H1 (cell line): ENCODE data around the gene TMEM107.

ENCODE experiments used
- BCL11A ChIP-seq, 2 experiments: IDR thresholded peaks; one replicate each; pipeline ENCODE4 v1.6.1; 2011; ENCODE audit warnings: low read depth in 2 of 2, low read length in 2 of 2, mild to moderate bottlenecking in 2 of 2
- CTBP2 ChIP-seq: IDR thresholded peaks from 2 replicates; pipeline ENCODE4 v1.7.0; 2011; ENCODE audit warnings: borderline replicate concordance, mild to moderate bottlenecking, moderate library complexity, mixed read lengths, low read length; ENCODE audit not compliant: insufficient read depth, insufficient read length
- GABPA ChIP-seq: IDR thresholded peaks from 2 replicates; pipeline ENCODE4 v1.6.1; 2011; ENCODE audit warnings: mild to moderate bottlenecking, low read length, moderate library complexity, borderline replicate concordance; ENCODE audit not compliant: insufficient read depth
- JUN ChIP-seq: IDR thresholded peaks from 2 replicates; pipeline ENCODE4 v1.6.1; 2011; ENCODE audit warnings: low read depth, mild to moderate bottlenecking, improper control_type of control experiment, low read length
- KDM4A ChIP-seq: IDR thresholded peaks from one replicate; pipeline ENCODE4 v1.7.1; 2012; ENCODE audit warnings: low read depth, mild to moderate bottlenecking, moderate library complexity, low read length, inconsistent platforms; ENCODE audit not compliant: severe bottlenecking
- SIX5 ChIP-seq: IDR thresholded peaks from 2 replicates; pipeline ENCODE4 v1.6.1; 2011; ENCODE audit warnings: mild to moderate bottlenecking, low read depth, low read length
- TEAD4 ChIP-seq: IDR thresholded peaks from 2 replicates; pipeline ENCODE4 v1.6.1; 2012; ENCODE audit warnings: low read depth, low read length, inconsistent platforms, mixed read lengths
- ZNF274 ChIP-seq: IDR thresholded peaks from 2 replicates; pipeline ENCODE4 v1.7.0; 2012; ENCODE audit warnings: low read length, borderline replicate concordance; ENCODE audit errors: extremely low read depth
- TF ChIP-seq, protein P1 (sequence below), 3 experiments: IDR thresholded peaks; 1 replicate in 2 of 3; 2 replicates in 1 of 3; pipeline versions ENCODE4 v1.5.1 to v1.6.1; 2011; ENCODE audit warnings: low read length in 3 of 3, mild to moderate bottlenecking in 3 of 3, inconsistent platforms in 2 of 3, low read depth in 1 of 3, moderate library complexity in 1 of 3; ENCODE audit not compliant: insufficient read depth in 1 of 3; ENCODE audit errors: control extremely low read depth in 1 of 3
- TF ChIP-seq, protein P2 (sequence below): IDR thresholded peaks from 2 replicates; pipeline ENCODE4 v1.6.1; 2011; ENCODE audit warnings: low read depth, mild to moderate bottlenecking, low read length; ENCODE audit not compliant: insufficient read depth
- TF ChIP-seq, protein P3 (sequence below): IDR thresholded peaks from 2 replicates; pipeline ENCODE4 v1.6.1; 2011; ENCODE audit warnings: low read length, improper control_type of control experiment

DNA sequence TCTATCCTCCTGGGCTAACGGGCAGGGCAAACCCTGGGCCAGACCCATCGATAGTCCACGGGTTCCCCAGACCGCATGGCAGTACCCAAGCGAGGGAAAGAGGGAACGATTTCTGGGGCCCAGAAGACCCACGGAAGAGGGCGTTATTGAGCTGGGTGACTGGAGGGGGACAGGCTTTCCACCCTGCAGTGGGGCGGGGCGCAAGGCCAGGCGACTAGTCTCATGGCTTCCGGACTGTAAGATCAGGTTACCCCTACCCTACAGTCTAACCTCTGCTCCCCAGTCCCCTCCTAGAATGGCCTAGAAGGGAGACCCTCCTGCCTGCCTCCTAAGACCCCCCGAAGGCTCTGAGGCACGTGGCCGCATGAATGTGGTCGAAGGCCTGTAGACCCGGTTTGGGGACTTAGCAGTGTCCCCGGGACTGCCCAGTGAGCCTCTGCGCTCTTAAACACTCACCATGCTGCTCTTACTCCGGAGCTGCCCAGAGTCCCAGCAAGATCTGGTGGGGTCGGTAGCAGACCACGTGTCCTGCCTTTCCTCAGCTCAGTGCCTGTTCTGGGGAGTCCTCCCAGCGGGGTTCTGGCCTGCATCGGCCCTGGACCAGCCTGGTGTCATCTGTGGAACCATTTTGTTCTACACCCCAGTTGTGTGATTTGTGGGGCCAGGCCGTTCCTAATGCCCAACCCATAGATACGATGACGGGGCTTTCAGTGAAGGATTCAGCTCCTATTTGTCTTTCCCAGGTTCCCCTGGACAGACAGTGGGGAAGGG, 47.4 kb upstream of the TMEM107 start:
- TF ChIP-seq, protein P1, sequence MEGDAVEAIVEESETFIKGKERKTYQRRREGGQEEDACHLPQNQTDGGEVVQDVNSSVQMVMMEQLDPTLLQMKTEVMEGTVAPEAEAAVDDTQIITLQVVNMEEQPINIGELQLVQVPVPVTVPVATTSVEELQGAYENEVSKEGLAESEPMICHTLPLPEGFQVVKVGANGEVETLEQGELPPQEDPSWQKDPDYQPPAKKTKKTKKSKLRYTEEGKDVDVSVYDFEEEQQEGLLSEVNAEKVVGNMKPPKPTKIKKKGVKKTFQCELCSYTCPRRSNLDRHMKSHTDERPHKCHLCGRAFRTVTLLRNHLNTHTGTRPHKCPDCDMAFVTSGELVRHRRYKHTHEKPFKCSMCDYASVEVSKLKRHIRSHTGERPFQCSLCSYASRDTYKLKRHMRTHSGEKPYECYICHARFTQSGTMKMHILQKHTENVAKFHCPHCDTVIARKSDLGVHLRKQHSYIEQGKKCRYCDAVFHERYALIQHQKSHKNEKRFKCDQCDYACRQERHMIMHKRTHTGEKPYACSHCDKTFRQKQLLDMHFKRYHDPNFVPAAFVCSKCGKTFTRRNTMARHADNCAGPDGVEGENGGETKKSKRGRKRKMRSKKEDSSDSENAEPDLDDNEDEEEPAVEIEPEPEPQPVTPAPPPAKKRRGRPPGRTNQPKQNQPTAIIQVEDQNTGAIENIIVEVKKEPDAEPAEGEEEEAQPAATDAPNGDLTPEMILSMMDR (IDR thresholded peaks at IDR 0.05; ENCODE audit: control extremely low read depth in 1 of 3, insufficient read depth in 1 of 3, low read depth in 1 of 3, low read length in 3 of 3) = peak in 1 of 3 experiments; percentile 23; a peak in 1 of 4 replicates
- no peak for TF ChIP-seq ZNF274
- TF ChIP-seq, protein P2, sequence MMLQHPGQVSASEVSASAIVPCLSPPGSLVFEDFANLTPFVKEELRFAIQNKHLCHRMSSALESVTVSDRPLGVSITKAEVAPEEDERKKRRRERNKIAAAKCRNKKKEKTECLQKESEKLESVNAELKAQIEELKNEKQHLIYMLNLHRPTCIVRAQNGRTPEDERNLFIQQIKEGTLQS = no peak
- no peak for TF ChIP-seq JUN
- no peak for TF ChIP-seq TEAD4
- TF ChIP-seq GABPA = no peak
- TF ChIP-seq, protein P3, sequence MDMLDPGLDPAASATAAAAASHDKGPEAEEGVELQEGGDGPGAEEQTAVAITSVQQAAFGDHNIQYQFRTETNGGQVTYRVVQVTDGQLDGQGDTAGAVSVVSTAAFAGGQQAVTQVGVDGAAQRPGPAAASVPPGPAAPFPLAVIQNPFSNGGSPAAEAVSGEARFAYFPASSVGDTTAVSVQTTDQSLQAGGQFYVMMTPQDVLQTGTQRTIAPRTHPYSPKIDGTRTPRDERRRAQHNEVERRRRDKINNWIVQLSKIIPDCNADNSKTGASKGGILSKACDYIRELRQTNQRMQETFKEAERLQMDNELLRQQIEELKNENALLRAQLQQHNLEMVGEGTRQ = no peak
- no peak for TF ChIP-seq SIX5
- TF ChIP-seq KDM4A = peak; percentile 51
- TF ChIP-seq BCL11A (IDR thresholded peaks at IDR 0.05; ENCODE audit: low read depth in 2 of 2, low read length in 2 of 2) = no peak
- TF ChIP-seq CTBP2 = no peak
